ENCODE data around the gene CMTM6. TPM values are rescaled to one million over a fixed set of nuclear protein-coding genes. Genes with fewer than 3 reads are reported as not detected.
"Not testable (repeated sequence)": the region's sequence is repeated elsewhere in the genome, so short reads cannot be mapped to it uniquely, and the experiment has no call there.

The CMTM6 gene, protein sequence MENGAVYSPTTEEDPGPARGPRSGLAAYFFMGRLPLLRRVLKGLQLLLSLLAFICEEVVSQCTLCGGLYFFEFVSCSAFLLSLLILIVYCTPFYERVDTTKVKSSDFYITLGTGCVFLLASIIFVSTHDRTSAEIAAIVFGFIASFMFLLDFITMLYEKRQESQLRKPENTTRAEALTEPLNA
- total RNA-seq (2014; rRNA removed; shearing (Covaris generic); ENCODE audit: low replicate concordance), result 73.3 and 82.2 TPM in 2 replicates

DNA sequence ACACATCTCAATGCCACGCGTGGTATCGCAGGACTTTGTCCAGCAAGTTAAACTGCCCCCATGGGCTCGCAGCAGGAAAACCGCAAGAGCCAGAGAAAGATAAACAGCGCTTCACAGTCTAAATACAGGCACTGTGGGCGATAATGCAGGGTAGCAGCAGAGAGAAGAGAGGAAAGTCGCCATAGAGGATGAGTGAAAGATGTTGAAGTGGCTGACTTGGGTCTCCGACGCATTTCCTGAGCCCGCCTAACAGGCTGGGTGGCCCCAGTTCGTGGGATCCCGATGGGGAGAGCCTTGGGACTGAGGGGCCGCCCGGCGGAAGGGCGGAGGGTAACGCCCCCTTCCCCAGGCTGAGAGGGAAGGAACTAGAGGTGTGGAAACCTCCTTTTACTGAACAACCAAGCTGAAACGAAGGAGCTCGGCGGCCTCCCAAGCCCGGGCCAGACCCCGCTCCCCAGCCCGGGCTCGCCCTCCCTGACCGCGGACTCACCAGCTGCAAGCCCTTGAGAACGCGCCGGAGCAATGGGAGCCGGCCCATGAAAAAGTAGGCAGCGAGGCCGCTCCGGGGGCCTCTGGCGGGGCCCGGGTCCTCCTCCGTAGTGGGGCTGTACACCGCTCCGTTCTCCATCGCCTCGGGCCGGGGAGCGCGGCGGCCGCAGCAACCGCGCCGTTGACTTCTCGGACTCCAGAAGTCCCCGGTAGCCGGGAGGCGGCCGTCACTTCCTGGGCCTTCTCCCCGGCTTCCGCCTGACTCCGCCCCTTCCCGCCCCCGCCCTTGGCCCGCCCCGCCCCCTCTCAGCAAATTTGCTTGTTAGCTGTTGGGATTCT lies at the start of gene CMTM6:
TSS of gene CMTM6 (minus strand) at position 735 of the 828 bp plus-strand sequence. CDS start at position 628, 107 bp downstream.
- in situ Hi-C loops (cut with HindIII; ENCODE audit: low pct_unique_long_range_greater_than_20kb, low sequenced_read_pairs), result no loop called here
- peak; percentile 72 for DNase-seq (ENCODE audit: low read depth)

DNA sequence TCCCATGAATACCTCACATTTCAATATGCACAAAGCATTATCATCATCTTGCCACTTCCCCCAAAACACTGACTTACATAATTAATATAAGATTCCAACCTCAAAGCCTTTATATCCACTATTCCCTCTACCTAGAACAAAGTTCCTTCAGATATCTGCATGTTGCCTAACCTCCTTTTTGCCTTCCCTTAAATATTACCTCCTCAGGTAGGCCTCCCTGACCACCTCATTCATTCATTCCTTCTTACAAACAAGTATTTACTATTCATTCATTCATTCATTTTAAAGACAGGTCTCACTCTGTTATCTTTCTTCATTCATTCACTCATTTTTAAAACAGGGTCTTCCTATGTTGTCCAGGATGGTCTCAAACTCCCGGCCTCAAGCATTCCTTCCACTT lies 49.4 kb upstream of the CMTM6 start:
- in situ Hi-C loops (cut with HindIII; ENCODE audit: low pct_unique_long_range_greater_than_20kb, low sequenced_read_pairs), result no loop called here
- no peak for DNase-seq (ENCODE audit: low read depth)

DNA sequence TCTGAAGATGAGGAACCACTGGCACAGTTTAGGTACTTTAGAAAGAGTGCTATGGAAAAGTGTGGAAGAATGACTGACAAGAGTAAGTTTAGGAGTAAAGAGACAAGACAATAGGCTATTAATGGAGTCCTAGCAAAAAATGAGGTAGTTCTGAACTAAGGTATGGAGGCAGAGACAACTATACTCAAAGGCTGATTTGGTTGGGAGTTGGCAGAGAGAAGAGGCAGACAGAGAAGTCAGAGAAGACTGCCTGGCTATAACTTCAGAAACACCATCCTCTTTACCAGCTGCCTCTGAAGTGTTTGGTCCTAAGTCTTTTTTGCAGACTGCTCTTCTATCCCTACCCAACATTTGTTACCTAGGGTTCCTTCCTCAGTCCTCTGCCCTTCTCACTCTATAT lies 48.8 kb upstream of the CMTM6 start:
- DNase-seq (ENCODE audit: low read depth), result no peak
- in situ Hi-C loops (cut with HindIII; ENCODE audit: low pct_unique_long_range_greater_than_20kb, low sequenced_read_pairs), result no loop called here

DNA sequence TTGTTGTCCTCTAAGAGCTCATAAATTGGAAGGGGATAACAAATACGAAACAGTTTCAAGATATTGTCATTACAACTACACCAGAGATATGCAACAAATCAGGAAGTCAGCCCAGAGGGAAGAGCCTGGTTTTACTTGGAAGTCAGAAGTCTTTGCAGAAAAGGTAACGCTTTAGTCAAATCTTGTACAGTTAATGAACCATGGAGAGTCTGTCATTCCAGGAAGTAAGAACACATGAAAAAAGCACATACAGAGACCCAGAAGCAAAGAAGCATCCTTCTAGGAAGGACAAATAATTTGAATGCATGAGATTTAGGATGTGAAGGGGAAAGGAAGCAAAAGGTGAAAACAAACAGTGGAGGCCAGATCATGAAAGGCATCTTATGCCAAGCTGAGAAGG lies 48.4 kb upstream of the CMTM6 start:
- in situ Hi-C loops (cut with HindIII; ENCODE audit: low pct_unique_long_range_greater_than_20kb, low sequenced_read_pairs), result no loop called here
- peak; percentile 41 for DNase-seq (ENCODE audit: low read depth)

DNA sequence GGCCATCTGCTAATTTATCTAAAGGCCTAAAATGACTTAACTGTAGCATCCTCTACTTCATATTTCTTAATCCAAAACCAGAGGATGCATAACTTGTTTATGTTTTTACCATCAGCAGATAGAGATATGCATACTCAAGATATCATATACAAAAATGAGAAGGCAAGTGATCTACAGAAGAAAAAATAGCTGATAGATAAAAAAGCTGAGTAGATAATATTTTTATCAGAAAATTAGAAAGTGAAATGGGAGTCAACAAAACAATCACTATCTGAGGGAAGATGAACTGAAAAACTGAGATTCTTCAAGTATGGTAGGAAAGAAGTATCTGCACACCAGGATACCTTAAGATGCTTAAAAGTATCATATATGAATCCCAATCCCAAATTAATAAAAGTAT lies 42.7 kb upstream of the CMTM6 start:
- in situ Hi-C loops (cut with HindIII; ENCODE audit: low pct_unique_long_range_greater_than_20kb, low sequenced_read_pairs), result no loop called here
- no peak for DNase-seq (ENCODE audit: low read depth)

DNA sequence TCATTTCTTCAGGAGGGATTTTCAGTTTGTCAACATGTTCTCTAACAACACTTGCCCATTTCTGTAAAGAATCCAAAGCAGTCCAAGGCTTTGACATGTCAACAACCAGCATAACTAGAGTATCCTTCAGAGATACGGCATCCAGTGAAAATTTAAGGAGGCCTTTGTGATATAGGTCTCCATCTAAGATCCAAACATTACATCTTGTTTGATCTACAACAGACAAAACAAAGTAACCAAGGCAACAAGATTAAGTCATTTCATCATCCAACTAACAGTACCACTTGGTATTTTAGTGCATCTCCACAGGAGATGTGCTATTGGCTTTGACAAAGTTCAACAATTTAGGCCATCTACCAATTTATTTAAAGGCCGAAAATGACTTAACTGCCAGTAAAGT lies 42.2 kb upstream of the CMTM6 start:
- in situ Hi-C loops (cut with HindIII; ENCODE audit: low pct_unique_long_range_greater_than_20kb, low sequenced_read_pairs), result no loop called here
- no peak for DNase-seq (ENCODE audit: low read depth)

DNA sequence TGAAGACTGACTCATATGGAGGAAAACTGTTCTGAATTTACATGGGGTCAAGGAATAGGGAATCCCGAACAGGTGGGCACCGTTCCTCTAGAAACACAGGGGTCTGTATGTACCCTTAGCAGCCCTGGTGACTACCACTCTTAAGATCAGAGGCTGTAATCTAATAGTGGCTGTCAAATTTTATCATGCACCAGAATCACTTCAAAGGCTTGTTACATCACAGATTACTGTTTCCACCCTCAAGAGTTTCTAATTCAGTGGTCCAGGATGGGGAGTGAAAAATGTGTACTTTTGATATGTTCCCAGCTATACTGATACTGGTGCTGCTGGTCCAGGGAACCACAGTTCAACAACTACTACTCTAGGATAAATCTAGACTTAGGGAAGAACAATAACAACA lies 40.2 kb upstream of the CMTM6 start:
- in situ Hi-C loops (cut with HindIII; ENCODE audit: low pct_unique_long_range_greater_than_20kb, low sequenced_read_pairs), result no loop called here
- DNase-seq (ENCODE audit: low read depth), result no peak

DNA sequence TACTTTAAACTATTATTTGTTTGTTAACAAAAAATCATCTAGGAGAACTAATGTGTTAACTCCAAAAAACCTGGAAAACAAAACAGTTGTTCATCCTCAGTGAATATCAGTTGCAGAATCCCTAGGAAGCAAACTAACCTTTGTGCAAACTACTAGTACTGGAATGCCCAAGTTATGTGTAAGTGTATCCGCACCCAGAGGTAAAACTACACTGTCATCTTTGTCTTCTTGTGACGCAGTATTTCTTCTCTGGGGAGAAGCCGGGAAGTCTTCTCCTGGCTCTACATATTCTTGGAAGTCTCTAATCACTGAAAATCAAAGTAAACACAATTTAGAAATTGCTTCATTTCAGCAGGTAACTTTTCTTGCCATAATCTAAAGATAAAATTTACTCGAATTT lies 38.2 kb upstream of the CMTM6 start:
- DNase-seq (ENCODE audit: low read depth), result no peak
- in situ Hi-C loops (cut with HindIII; ENCODE audit: low pct_unique_long_range_greater_than_20kb, low sequenced_read_pairs), result no loop called here

DNA sequence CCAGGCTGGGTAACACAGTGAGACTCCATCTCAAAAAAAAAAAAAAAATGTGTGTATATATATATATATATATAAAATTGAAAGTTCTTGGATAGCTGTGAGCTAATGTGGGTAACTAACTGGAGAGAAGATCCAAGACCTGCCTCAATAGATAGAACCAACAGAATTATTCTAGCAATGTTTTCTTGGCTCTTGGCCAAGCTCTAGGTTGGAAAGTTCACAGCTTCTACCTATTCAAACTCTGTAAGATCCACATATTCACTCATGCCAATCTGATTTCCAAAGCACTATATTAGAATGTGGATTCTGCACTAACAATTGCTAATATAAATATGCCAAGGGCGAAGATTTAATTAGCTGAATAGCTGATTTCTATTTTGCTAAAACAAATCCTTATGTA lies 29.8 kb upstream of the CMTM6 start:
- in situ Hi-C loops (cut with HindIII; ENCODE audit: low pct_unique_long_range_greater_than_20kb, low sequenced_read_pairs), result no loop called here

DNA sequence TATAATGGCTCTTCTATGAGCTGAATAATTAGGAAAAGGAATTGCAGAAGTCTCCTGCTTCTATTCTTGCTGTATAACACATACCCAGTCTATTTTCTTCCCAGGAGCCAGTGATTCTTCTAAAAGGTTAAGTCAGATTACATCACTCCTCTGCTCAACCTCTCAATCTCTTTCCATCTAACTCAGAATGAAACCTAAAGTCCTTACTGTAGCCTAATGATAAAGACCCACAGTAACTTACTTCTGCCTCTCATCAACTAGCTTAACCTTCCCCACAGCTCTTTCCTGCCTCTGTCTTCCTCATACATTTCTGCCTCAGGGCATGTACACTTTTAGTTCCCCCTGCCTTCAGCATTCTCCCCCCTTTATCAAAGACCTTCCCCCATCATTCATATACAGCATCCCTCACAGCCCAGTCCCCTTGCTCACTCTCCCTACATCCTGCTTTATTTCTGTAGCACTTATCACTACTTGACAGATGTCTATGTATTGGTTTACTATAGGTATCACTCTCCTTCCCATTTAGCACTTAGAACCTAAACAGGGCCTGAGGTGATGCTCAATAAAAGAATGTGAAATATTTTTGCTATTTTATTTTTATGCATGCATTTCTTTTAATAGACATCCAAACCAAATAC lies 28.5 kb upstream of the CMTM6 start:
- no peak for DNase-seq (ENCODE audit: low read depth)
- in situ Hi-C loops (cut with HindIII; ENCODE audit: low pct_unique_long_range_greater_than_20kb, low sequenced_read_pairs), result no loop called here

More for the DNA sequence above, 29.8 kb upstream of the CMTM6 start:
- DNase-seq (ENCODE audit: low read depth), result no peak

DNA sequence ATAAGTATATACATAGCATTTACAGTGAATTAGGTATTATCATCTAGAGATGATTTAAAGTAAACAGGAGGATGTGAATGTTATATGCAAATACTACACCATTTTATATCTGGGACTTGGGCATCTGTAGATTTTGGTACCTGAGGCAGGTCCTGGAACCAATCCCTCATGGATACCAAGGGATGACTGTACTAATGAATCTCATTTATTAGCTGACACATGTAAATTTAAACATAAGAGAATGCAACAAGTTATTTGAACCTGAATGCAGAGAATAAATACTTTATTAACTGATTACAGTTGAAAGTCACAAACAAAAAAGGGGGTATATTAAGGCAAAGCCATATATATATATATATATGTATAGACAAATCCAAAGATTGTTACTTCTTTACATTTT lies 23.1 kb upstream of the CMTM6 start:
- in situ Hi-C loops (cut with HindIII; ENCODE audit: low pct_unique_long_range_greater_than_20kb, low sequenced_read_pairs), result no loop called here
- no peak for DNase-seq (ENCODE audit: low read depth)

DNA sequence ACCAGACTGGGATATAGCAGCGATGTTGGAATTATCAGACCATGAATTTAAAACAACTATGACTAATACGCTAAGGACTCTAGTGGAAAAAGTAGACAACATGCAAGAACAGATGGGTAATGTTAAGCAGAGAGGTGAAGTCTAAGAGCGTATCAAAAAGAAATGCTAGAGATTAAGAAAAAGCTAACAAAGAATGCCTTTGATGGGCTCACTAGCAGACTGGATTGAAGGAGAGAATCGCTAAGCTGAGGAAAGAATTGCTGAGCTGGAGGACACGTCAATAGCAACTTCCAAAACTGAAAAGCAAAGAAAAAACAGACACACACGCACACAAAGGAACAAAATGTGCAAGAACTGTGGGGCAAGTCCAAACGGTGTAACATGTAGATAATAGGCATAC lies 20.0 kb upstream of the CMTM6 start:
- in situ Hi-C loops (cut with HindIII; ENCODE audit: low pct_unique_long_range_greater_than_20kb, low sequenced_read_pairs), result no loop called here

DNA sequence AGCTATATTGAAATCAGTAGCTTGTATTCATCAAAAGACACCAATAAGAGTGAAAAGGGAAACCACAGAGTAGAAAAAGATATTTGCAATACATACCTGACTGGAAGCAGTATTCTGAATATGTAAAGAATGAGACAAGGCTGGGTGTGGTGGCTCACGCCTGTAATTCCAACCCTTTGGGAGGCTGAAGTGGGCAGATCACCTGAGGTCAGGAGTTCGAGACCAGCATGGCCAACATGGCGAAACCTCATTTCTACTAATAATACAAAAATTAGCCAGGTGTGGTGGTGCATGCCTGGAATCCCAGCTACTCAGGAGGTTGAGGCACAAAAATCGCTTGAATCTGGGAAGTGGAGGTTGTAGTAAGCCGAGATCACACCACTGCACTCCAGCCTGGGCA lies 16.3 kb upstream of the CMTM6 start:
- in situ Hi-C loops (cut with HindIII; ENCODE audit: low pct_unique_long_range_greater_than_20kb, low sequenced_read_pairs); DNase-seq (ENCODE audit: low read depth): not testable (repeated sequence)

More for the DNA sequence above, 20.0 kb upstream of the CMTM6 start:
- DNase-seq (ENCODE audit: low read depth), result peak; percentile 50

DNA sequence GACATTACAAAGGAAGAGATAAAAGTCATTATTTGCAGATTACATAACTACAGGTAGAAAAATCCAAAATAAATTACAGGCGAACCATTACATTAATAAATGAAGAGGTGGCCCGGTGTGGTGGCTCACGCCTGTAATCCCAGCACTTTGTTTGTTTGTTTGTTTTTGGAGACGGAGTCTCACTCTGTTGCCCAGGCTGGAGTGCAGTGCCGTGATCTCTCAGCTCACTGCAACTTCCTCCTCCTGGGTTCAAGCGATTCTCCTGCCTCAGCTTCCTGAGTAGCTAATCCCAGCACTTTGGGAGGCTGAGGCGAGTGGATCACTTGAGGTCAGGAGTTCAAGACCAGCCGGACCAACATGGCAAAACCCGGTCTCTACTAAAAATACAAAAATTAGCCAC lies 14.1 kb upstream of the CMTM6 start:
- in situ Hi-C loops (cut with HindIII; ENCODE audit: low pct_unique_long_range_greater_than_20kb, low sequenced_read_pairs); DNase-seq (ENCODE audit: low read depth): not testable (repeated sequence)

DNA sequence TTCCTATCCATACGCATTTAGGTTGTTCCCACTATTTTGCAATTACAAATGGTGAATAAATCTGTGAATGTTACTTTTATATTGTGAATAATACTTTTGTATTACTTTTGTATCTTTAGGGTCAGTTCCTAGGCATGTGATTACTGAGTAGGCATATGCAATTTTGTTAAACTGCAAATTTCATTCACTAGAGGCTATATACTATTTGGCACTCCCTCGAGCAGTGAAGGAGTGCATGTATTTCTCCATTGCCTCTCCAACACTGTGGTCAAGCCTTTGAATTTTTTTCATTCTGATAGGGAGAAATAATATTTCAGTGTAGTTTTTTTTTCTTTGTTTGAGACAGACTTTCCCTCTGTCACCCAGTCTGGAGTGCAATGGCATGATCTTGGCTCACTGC lies 8.4 kb upstream of the CMTM6 start:
- in situ Hi-C loops (cut with HindIII; ENCODE audit: low pct_unique_long_range_greater_than_20kb, low sequenced_read_pairs), result no loop called here
- DNase-seq (ENCODE audit: low read depth), result no peak

DNA sequence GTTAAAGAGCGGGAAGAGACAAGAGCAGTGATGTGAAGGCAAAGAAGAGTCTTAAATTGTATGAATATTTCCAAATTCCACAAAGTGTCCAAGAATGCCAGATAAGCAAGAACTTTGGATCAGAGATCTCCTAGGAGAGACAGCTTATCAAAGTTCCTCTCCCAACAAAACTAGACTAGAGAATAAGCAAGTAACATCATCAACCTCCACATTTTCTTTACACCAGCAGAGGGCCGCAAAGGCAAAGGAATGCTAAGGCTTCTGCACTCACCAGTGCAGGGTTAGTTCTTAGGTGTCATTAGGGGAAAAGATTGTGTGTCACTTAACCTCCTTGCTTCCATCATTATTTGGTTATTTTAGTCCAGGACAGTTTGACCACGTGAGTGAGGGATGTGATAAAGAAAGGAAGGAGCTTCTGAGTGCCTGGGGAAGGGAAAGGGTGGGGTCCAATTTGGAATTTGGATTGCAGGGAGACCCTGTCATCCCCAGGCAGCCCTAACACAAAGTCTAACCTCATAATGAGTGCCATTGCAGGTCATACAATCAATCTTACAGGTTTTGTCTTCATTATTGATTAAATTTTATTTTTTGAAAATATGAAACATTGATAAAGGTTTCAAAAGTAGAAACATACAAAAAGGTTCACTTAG lies 7.5 kb upstream of the CMTM6 start:
- peak; percentile 46 for DNase-seq (ENCODE audit: low read depth)
- in situ Hi-C loops (cut with HindIII; ENCODE audit: low pct_unique_long_range_greater_than_20kb, low sequenced_read_pairs), result no loop called here

DNA sequence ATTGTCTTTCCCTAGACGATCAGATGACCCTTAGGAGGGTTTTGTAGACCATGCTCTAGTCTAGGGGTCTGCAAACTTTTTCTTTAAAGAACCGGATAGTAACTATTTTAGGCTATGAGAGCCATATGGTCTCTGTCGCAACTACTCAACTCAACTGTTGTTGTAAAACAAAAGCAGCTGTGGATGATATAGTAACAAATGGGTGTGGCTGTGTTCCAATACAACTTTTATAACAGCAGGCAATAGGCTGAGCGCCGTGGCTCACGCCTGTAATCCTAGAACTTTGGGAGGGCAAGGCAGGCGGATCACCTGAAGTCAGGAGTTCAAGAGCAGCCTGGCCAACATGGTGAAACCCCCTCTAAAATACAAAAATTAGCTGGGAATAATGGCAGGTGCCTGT lies 6.1 kb upstream of the CMTM6 start:
- in situ Hi-C loops (cut with HindIII; ENCODE audit: low pct_unique_long_range_greater_than_20kb, low sequenced_read_pairs), result no loop called here
- no peak for DNase-seq (ENCODE audit: low read depth)

DNA sequence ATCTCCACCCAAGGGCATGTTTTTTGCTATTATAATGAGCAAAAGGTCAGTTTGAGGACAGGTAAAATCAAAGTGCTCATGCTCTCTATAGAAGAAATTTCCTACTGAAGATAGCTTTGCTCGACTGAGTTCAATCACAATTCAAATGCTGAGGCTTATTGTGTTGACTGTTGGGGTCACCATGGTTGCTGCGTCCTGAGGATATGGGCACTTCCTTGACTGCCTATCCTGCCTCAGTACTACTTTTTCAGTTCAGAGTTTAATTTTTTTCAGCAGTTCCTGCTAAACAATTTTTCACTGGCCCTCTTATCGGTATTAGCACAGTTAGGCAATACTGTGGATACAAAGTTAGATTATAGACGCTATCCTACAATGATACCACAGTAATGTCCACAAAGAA lies 3.8 kb upstream of the CMTM6 start:
- DNase-seq (ENCODE audit: low read depth), result no peak
- in situ Hi-C loops (cut with HindIII; ENCODE audit: low pct_unique_long_range_greater_than_20kb, low sequenced_read_pairs), result no loop called here

DNA sequence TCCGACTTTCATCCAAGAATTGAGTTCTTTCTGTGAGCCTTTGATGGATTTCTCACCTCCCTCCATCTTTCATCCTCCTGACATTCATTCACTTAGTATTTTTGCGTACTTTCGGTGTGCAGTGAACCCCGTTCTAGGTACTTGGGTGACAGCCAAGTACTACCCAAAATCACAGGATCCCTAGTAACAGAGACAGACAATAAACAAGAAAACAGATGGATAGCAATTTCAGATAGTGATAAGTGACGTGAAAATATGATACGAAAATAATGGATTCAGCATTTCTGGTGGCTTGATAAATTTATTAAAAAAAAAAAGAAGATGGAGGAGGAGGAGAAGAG lies 264 bp upstream of the CMTM6 start:
- in situ Hi-C loops (cut with HindIII; ENCODE audit: low pct_unique_long_range_greater_than_20kb, low sequenced_read_pairs), result no loop called here
- DNase-seq (ENCODE audit: low read depth), result no peak
